C4-2B (cell line): ENCODE measurements around the gene SEMA3D.

Source experiments
- CTCF ChIP-seq: fragments of 450-650 bp; conservative IDR thresholded peaks from 2 replicates; pipeline ENCODE4 v1.5.1; 2017; ENCODE audit warnings: mild to moderate bottlenecking
- ZFX ChIP-seq: fragments of 450-650 bp; IDR thresholded peaks from 2 replicates; pipeline ENCODE4 v1.6.1; 2017

GRCh38 chr7:84946549-84946948 lies 240.3 kb downstream of the SEMA3D start:
- TF ChIP-seq CTCF (no peak), ZFX (no peak)
